IMR-90 (cell line): ENCODE data around the gene ANGPTL5. TPM values are rescaled to one million over a fixed set of nuclear protein-coding genes. Genes with fewer than 3 reads are reported as not detected.

Source experiments
- ATAC-seq: fragments of 200-7000 bp; cut with Tn5 transposase; 2 replicates; pipeline ENCODE4 v1.9.1; 2020; ENCODE audit warnings: low read depth, mild to moderate bottlenecking, moderate library complexity
- BruUV-seq: library from RNA; stranded (reverse); fragments of 400-500 nt; replicated peaks from 2 replicates; lab custom pipeline; 2021; lab: Mats Ljungman, UMichigan
- CTCF ChIA-PET: fragments of 300-600 bp; formaldehyde crosslinking; extraction: SDS; loops from one replicate; lab custom pipeline; 2021; ENCODE audit warnings: antibody characterized with exemption; lab: Yijun Ruan, JAX
- POLR2A ChIA-PET: fragments of 300-600 bp; sonication (Branson Sonifier 250); formaldehyde crosslinking; loops from one replicate; lab custom pipeline; 2022; ENCODE audit warnings: antibody characterized with exemption; ENCODE audit not compliant: unreplicated experiment; lab: Charles Lee
- DNase-seq: peaks from one replicate; pipeline ENCODE4 v3.0.0; 2013
- H2AFZ ChIP-seq: replicated peaks from 2 replicates; pipeline ENCODE3; 2013; ENCODE audit warnings: low read length, mild to moderate bottlenecking; ENCODE audit not compliant: poor library complexity
- H2AK5ac ChIP-seq: 2 replicates; pipeline ENCODE4 v1.6.1; 2013; ENCODE audit warnings: low read depth, low read length, inconsistent platforms
- H2AK9ac ChIP-seq: replicated peaks from 2 replicates; pipeline ENCODE3; 2013; ENCODE audit warnings: mild to moderate bottlenecking, low read depth, low read length, moderate library complexity; ENCODE audit not compliant: poor library complexity
- H2BK120ac ChIP-seq: 2 replicates; pipeline ENCODE4 v1.6.1; 2013; ENCODE audit warnings: low read depth, low read length, inconsistent platforms
- H2BK15ac ChIP-seq: 3 replicates; pipeline ENCODE4 v1.6.1; 2013; ENCODE audit warnings: low read depth, low read length, inconsistent platforms
- H2BK20ac ChIP-seq: 2 replicates; pipeline ENCODE4 v1.6.1; 2013; ENCODE audit warnings: low read depth, mild to moderate bottlenecking, inconsistent platforms, low read length, moderate library complexity
- H2BK5ac ChIP-seq: 2 replicates; pipeline ENCODE4 v1.6.1; 2013; ENCODE audit warnings: mild to moderate bottlenecking, low read depth, low read length, inconsistent platforms; ENCODE audit not compliant: poor library complexity, severe bottlenecking
- H3K14ac ChIP-seq: replicated peaks from 2 replicates; pipeline ENCODE4 v1.6.1; 2013; ENCODE audit warnings: low read depth, low read length, inconsistent platforms
- H3K18ac ChIP-seq: 2 replicates; pipeline ENCODE4 v1.6.1; 2013; ENCODE audit warnings: low read depth, low read length, control low read depth
- H3K23ac ChIP-seq: 2 replicates; pipeline ENCODE4 v1.6.1; 2013; ENCODE audit warnings: low read depth, low read length, inconsistent platforms
- H3K27ac ChIP-seq: 2 replicates; pipeline ENCODE4 v1.5.1; 2013; ENCODE audit warnings: mild to moderate bottlenecking, control low read depth, low read length; ENCODE audit not compliant: insufficient read depth
- H3K27me3 ChIP-seq: 2 replicates; pipeline ENCODE4 v1.6.1; 2013; ENCODE audit warnings: low read length; ENCODE audit not compliant: control insufficient read depth, insufficient read depth
- H3K36me3 ChIP-seq: 2 replicates; pipeline ENCODE4 v1.6.1; 2013; ENCODE audit warnings: low read length, mixed read lengths; ENCODE audit not compliant: control insufficient read depth, insufficient read depth
- H3K4ac ChIP-seq: 2 replicates; pipeline ENCODE4 v1.6.1; 2013; ENCODE audit warnings: low read depth, low read length, inconsistent platforms
- H3K4me1 ChIP-seq: 2 replicates; pipeline ENCODE4 v1.6.1; 2013; ENCODE audit warnings: low read length, mixed read lengths; ENCODE audit not compliant: control insufficient read depth, insufficient read depth
- H3K4me2 ChIP-seq: 2 replicates; pipeline ENCODE4 v1.6.1; 2013; ENCODE audit warnings: low read depth, mild to moderate bottlenecking, control low read depth, low read length, moderate library complexity
- H3K4me3 ChIP-seq: 2 replicates; pipeline ENCODE4 v1.5.1; 2013; ENCODE audit warnings: low read depth, mild to moderate bottlenecking, control low read depth, low read length, moderate library complexity; ENCODE audit not compliant: insufficient read depth
- H3K56ac ChIP-seq: 2 replicates; pipeline ENCODE4 v1.6.1; 2013; ENCODE audit warnings: low read length, inconsistent platforms; ENCODE audit not compliant: insufficient read depth; ENCODE audit errors: extremely low read depth
- H3K79me1 ChIP-seq, 2 experiments: 2 replicates each; pipeline ENCODE4 v1.6.1; 2013; ENCODE audit warnings: low read length in 2 of 2, inconsistent platforms in 1 of 2, low read depth in 1 of 2
- H3K9ac ChIP-seq: 2 replicates; pipeline ENCODE4 v1.6.1; 2013; ENCODE audit warnings: low read depth, low read length, control low read depth
- H3K9me1 ChIP-seq: 2 replicates; pipeline ENCODE4 v1.6.1; 2013; ENCODE audit warnings: low read length, inconsistent platforms; ENCODE audit not compliant: insufficient read depth
- H3K9me3 ChIP-seq: 2 replicates; pipeline ENCODE4 v1.6.1; 2013; ENCODE audit warnings: low read length; ENCODE audit not compliant: control insufficient read depth, insufficient read depth
- H4K20me1 ChIP-seq: 2 replicates; pipeline ENCODE4 v1.6.1; 2013; ENCODE audit warnings: low read length, inconsistent platforms; ENCODE audit not compliant: insufficient read depth
- H4K5ac ChIP-seq: 2 replicates; pipeline ENCODE4 v1.6.1; 2013; ENCODE audit warnings: mild to moderate bottlenecking, low read depth, low read length, control low read depth
- H4K8ac ChIP-seq, 2 experiments: 2 replicates each; pipeline ENCODE4 v1.6.1; 2013; ENCODE audit warnings: low read depth in 2 of 2, low read length in 2 of 2, control low read depth in 1 of 2, inconsistent platforms in 1 of 2
- H4K91ac ChIP-seq: 2 replicates; pipeline ENCODE4 v1.6.1; 2013; ENCODE audit warnings: low read depth, low read length, inconsistent platforms; ENCODE audit not compliant: insufficient read depth
- CTCF ChIP-seq: conservative IDR thresholded peaks from 2 replicates; pipeline ENCODE4 v1.5.1; 2012; ENCODE audit warnings: mild to moderate bottlenecking, low read depth, low read length, improper control_type of control experiment
- MAZ ChIP-seq: IDR thresholded peaks from 2 replicates; pipeline ENCODE4 v1.6.1; 2012; ENCODE audit warnings: low read depth, mild to moderate bottlenecking, low read length, improper control_type of control experiment, moderate library complexity, borderline replicate concordance
- MXI1 ChIP-seq: IDR thresholded peaks from 2 replicates; pipeline ENCODE4 v1.6.1; 2012; ENCODE audit warnings: low read depth, mild to moderate bottlenecking, low read length, moderate library complexity, borderline replicate concordance
- POLR2A ChIP-seq: IDR thresholded peaks from 2 replicates; pipeline ENCODE4 v1.6.1; 2012; ENCODE audit warnings: mild to moderate bottlenecking, low read depth, low read length
- RFX5 ChIP-seq: IDR thresholded peaks from 2 replicates; pipeline ENCODE4 v1.8.0; 2012; ENCODE audit warnings: low read depth, mild to moderate bottlenecking, low read length, moderate library complexity
- WGBS, 2 experiments: methylation state at CpG; one replicate each; pipeline versions ENCODE4 v1.1.5 to v1.1.7; 2013; ENCODE audit warnings: missing lambda C conversion rate in 2 of 2; ENCODE audit not compliant: insufficient read length in 1 of 2; ENCODE audit errors: extremely low coverage in 2 of 2; 5-methylcytosine and 5-hydroxymethylcytosine counted together
- dilution Hi-C: fragments of 300-500 bp; cut with HindIII; formaldehyde crosslinking; loops from one replicate; pipeline ENCODE4 v1.14.3; 2018; ENCODE audit warnings: low sequenced_read_pairs; ENCODE audit not compliant: unreplicated experiment
- in situ Hi-C: fragments of 300-500 bp; cut with MboI; formaldehyde crosslinking; loops from 3 replicates; pipeline ENCODE4 v1.14.3; 2019; ENCODE audit warnings: low sequenced_read_pairs, inconsistent platforms, mixed read lengths
- intact Hi-C: fragments of 100-400 bp; cut with micrococcal nuclease; formaldehyde crosslinking; loops from 2 replicates; pipeline ENCODE4 v1.10.0; 2022
- polyA plus RNA-seq, 3 experiments: library from polyadenylated mRNA; depleted of rRNA; stranded (reverse); fragments of >200 nt; gene quantifications; 2 replicates each; pipeline ENCODE4 v1.2.3, GENCODE V29; 2012; ENCODE audit warnings: low replicate concordance in 1 of 3
- total RNA-seq: library from RNA; depleted of rRNA; stranded (reverse); fragments of >200 nt; gene quantifications from 2 replicates; pipeline ENCODE4 v1.2.3, GENCODE V29; 2012

The ANGPTL5 gene
- total and polyA plus RNA-seq, 2 of the 4 experiments (the other 2 are of a cell fraction), result not detected

DNA sequence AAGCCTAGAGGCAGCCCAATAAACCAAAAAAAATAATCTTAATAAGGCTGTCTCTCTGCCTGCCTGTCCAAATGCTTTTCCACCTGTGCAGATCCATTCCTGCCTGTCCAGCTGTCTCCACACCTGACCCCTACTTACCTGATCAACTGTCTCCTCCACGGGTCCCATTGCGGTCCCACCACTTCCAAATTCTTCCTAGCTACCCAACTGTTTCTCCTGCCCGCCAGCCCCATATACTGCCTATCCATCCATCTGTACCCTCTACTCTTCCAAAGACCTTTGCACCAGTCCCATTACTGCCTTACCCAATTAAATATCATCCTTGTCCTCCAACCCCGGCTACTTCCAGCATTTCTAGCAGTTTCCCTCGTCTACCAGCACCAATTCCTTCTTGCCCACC is 39.4 kb upstream of the ANGPTL5 start:
- H3K14ac ChIP-seq, result no peak overlapping the region
- H3K56ac ChIP-seq, result no peak overlapping the region
- no peak overlapping the region for H3K4me3 ChIP-seq
- DNase-seq (no peak), ATAC-seq (no peak)
- H3K9me3 ChIP-seq, result no peaks in the 10 kb centered on the region
- H4K91ac ChIP-seq, result no peak overlapping the region
- H4K20me1 ChIP-seq, result no peaks in the 10 kb centered on the region
- no peak overlapping the region for H2BK120ac ChIP-seq
- no peak overlapping the region for H3K4me2 ChIP-seq
- H3K27ac ChIP-seq, result no peak overlapping the region
- H2AK9ac ChIP-seq, result no peak overlapping the region
- no peaks in the 10 kb centered on the region for H3K4me1 ChIP-seq
- no peak overlapping the region for H2BK15ac ChIP-seq
- H3K4ac ChIP-seq, result no peak overlapping the region
- intact Hi-C loops, result no loop called here
- H3K9me1 ChIP-seq, result no peaks in the 10 kb centered on the region
- H3K27me3 ChIP-seq, result no peaks in the 10 kb centered on the region
- no peaks in the 10 kb centered on the region for H3K79me1 ChIP-seq
- H3K23ac ChIP-seq, result no peak overlapping the region
- no peaks in the 10 kb centered on the region for H3K36me3 ChIP-seq
- WGBS, 2 experiments, result 76% methylated on average over 3 of the region's 5 CpGs; no CpG with 5 or more reads in 1 of the 2 experiments
- no peak overlapping the region for H4K8ac ChIP-seq
- no peak overlapping the region for H2AFZ ChIP-seq
- in situ Hi-C loops, result no loop called here
- dilution Hi-C loops, result no loop called here
- BruUV-seq, result no TSS peak
- H3K18ac ChIP-seq, result no peak overlapping the region
- H2AK5ac ChIP-seq, result no peak overlapping the region
- H3K9ac ChIP-seq, result no peak overlapping the region
- no peak overlapping the region for H2BK20ac ChIP-seq
- no peak overlapping the region for H2BK5ac ChIP-seq
- no peak overlapping the region for H4K5ac ChIP-seq
- TF ChIP-seq MAZ (no peak), CTCF (no peak), RFX5 (no peak), POLR2A (no peak), MXI1 (no peak)
- POLR2A ChIA-PET, result no interaction called here
- CTCF ChIA-PET, result no interaction called here
